Calu3 (cell line): ENCODE measurements around the gene DOCK10. TPM values are rescaled to one million over a fixed set of nuclear protein-coding genes. Genes with fewer than 3 reads are reported as not detected.

ENCODE experiments used
- BruUV-seq: library from RNA; stranded (reverse); fragments of 400-500 nt; replicated peaks from 2 replicates; lab custom pipeline; 2021; lab: Mats Ljungman, UMichigan
- CTCF ChIA-PET: fragments of 300-600 bp; sonication (Branson Sonifier 250); formaldehyde crosslinking; loops from one replicate; lab custom pipeline; 2022; ENCODE audit warnings: antibody characterized with exemption; lab: Charles Lee
- DNase-seq: peaks from one replicate; pipeline ENCODE4 v3.0.0; 2022
- H3K27ac Mint-ChIP-seq: one replicate; pipeline ENCODE4 v1.8.0; 2022; ENCODE audit warnings: mixed read lengths; ENCODE audit not compliant: unreplicated experiment
- H3K27me3 Mint-ChIP-seq: one replicate; pipeline ENCODE4 v1.8.0; 2022; ENCODE audit warnings: mixed read lengths; ENCODE audit not compliant: unreplicated experiment
- H3K36me3 Mint-ChIP-seq: one replicate; pipeline ENCODE4 v1.8.0; 2022; ENCODE audit warnings: mild to moderate bottlenecking, moderate library complexity, mixed read lengths; ENCODE audit not compliant: insufficient read depth, unreplicated experiment
- H3K4me1 Mint-ChIP-seq: one replicate; pipeline ENCODE4 v1.8.0; 2022; ENCODE audit warnings: mild to moderate bottlenecking, low read depth, mixed read lengths; ENCODE audit not compliant: unreplicated experiment
- H3K4me3 Mint-ChIP-seq: one replicate; pipeline ENCODE4 v1.8.0; 2022; ENCODE audit warnings: mild to moderate bottlenecking, low read depth, moderate library complexity, mixed read lengths; ENCODE audit not compliant: unreplicated experiment
- H3K9me3 Mint-ChIP-seq: one replicate; pipeline ENCODE4 v1.8.0; 2022; ENCODE audit warnings: low read depth, mixed read lengths; ENCODE audit not compliant: unreplicated experiment
- CTCF ChIP-seq: fragments of 200-600 bp; IDR thresholded peaks from one replicate; pipeline ENCODE4 v1.8.0; 2022; ENCODE audit warnings: antibody characterized with exemption; ENCODE audit not compliant: unreplicated experiment
- intact Hi-C: fragments of 100-400 bp; cut with micrococcal nuclease; formaldehyde crosslinking; loops from one replicate; pipeline ENCODE4 v1.10.0; 2022; ENCODE audit not compliant: unreplicated experiment
- total RNA-seq: library from RNA; stranded (reverse); gene quantifications from 2 replicates; pipeline ENCODE4 v1.2.3, GENCODE V29; 2022

Gene DOCK10
- total RNA-seq, 1 experiment from 2014 or later = 11.9 TPM

GRCh38 chr2:224843141-224843540, 199.1 kb downstream of the DOCK10 start:
- CTCF ChIA-PET = no interaction called here
- intact Hi-C loops = no loop called here
- DNase-seq = no peak
- TF ChIP-seq CTCF = no peak
- no peaks in the 10 kb centered on the region for H3K4me1 Mint-ChIP-seq
- H3K27ac Mint-ChIP-seq = no peak overlapping the region
- H3K36me3 Mint-ChIP-seq = no peaks in the 10 kb centered on the region
- no peaks in the 10 kb centered on the region for H3K27me3 Mint-ChIP-seq
- BruUV-seq = no TSS peak
- H3K4me3 Mint-ChIP-seq = no peak overlapping the region
- H3K9me3 Mint-ChIP-seq = no peaks in the 10 kb centered on the region

GRCh38 chr2:224841910-224842309, 200.4 kb downstream of the DOCK10 start:
- H3K4me3 Mint-ChIP-seq = no peak overlapping the region

GRCh38 chr2:224838335-224838734, 203.9 kb downstream of the DOCK10 start:
- H3K9me3 Mint-ChIP-seq = no peaks in the 10 kb centered on the region
- intact Hi-C loops = no loop called here
- no TSS peak for BruUV-seq
- H3K36me3 Mint-ChIP-seq = no peaks in the 10 kb centered on the region
- DNase-seq = no peak
- H3K27ac Mint-ChIP-seq = no peak overlapping the region
- CTCF ChIA-PET = no interaction called here
- TF ChIP-seq CTCF = no peak
- no peaks in the 10 kb centered on the region for H3K27me3 Mint-ChIP-seq
- no peaks in the 10 kb centered on the region for H3K4me1 Mint-ChIP-seq
- no peak overlapping the region for H3K4me3 Mint-ChIP-seq

More at GRCh38 chr2:224841910-224842309, 200.4 kb downstream of the DOCK10 start:
- CTCF ChIA-PET = no interaction called here
- DNase-seq = no peak
- Mint-ChIP-seq H3K27ac (no peak overlapping the region), H3K27me3 (no peaks in the 10 kb centered on the region), H3K4me1 (no peaks in the 10 kb centered on the region), H3K9me3 (no peaks in the 10 kb centered on the region), H3K36me3 (no peaks in the 10 kb centered on the region)
- BruUV-seq = no TSS peak
- intact Hi-C loops = no loop called here
- no peak for TF ChIP-seq CTCF

GRCh38 chr2:224837558-224837957, 204.7 kb downstream of the DOCK10 start:
- intact Hi-C loops = no loop called here
- CTCF ChIA-PET = no interaction called here
- no peaks in the 10 kb centered on the region for H3K36me3 Mint-ChIP-seq
- no peak overlapping the region for H3K4me3 Mint-ChIP-seq
- no peak for DNase-seq
- no TSS peak for BruUV-seq
- H3K4me1 Mint-ChIP-seq = no peaks in the 10 kb centered on the region
- H3K9me3 Mint-ChIP-seq = no peaks in the 10 kb centered on the region
- H3K27me3 Mint-ChIP-seq = no peaks in the 10 kb centered on the region
- TF ChIP-seq CTCF = no peak
- no peak overlapping the region for H3K27ac Mint-ChIP-seq

GRCh38 chr2:224837066-224837465, 205.2 kb downstream of the DOCK10 start:
- Mint-ChIP-seq H3K27me3 (no peaks in the 10 kb centered on the region), H3K27ac (no peak overlapping the region), H3K4me3 (no peak overlapping the region), H3K36me3 (no peaks in the 10 kb centered on the region), H3K4me1 (no peaks in the 10 kb centered on the region), H3K9me3 (no peaks in the 10 kb centered on the region)
- CTCF ChIA-PET = no interaction called here
- DNase-seq = no peak
- no TSS peak for BruUV-seq
- TF ChIP-seq CTCF = no peak
- intact Hi-C loops = no loop called here
